HG02840 (cell line): Measurements from ENCODE around the gene OSMR.

ENCODE experiments used
- ATAC-seq: cut with Tn5 transposase; IDR thresholded peaks from one replicate; pipeline ENCODE4 v1.9.1; 2021; ENCODE audit warnings: mild to moderate bottlenecking, moderate library complexity, moderate number of reproducible peaks; ENCODE audit not compliant: unreplicated experiment, low FRiP score

Gene OSMR

GRCh38 chr5:38845526-38846378, at the start of gene OSMR:
OSMR (plus strand) TSS chr5:38846012; CDS start chr5:38869045, 23,033 bp downstream.
- no peak for ATAC-seq

- no peak for ATAC-seq
Observed at GRCh38 chr5:38796742-38797108, 49.1 kb upstream of the OSMR start.

GRCh38 chr5:38797838-38798237, 48.0 kb upstream of the OSMR start:
- no peak for ATAC-seq

DNA sequence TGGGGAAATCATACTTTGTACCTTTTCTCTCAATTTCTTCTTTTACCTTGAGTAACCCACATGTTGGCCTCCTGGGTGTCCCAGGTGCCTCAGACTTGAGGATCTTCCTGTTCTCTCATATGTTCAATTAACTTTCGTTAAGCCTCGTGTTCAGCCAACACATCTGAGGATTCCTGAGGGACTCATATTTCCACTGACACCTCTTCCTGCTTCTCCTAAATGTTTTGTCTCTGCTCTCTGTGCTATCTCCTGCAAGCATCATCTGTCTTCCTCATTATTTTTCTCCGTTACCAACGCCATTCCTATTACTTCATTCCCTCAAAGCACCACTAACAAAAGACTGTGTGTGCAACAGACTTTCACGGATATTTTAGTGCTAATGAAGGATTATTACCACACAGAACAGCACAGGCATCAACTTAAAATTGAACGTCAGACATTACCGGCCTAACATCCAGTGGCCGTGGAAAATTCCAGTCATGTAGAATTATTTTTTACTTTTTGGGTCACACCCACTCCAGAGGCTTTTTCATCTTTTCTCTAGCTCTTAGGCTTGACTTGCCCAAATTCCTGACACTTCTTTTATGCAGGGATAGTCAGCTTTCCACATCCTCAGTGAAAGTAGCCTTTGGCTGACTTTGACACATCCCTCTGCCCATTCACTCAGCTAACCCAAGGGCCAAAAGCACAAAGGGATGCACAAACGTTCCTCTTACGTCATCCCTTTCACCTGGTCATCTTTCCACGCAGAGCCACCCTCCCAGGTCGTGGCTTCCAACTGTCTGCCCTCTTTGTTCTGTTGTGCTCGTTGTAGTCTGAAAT, 46.0 kb upstream of the OSMR start:
- no peak for ATAC-seq

DNA sequence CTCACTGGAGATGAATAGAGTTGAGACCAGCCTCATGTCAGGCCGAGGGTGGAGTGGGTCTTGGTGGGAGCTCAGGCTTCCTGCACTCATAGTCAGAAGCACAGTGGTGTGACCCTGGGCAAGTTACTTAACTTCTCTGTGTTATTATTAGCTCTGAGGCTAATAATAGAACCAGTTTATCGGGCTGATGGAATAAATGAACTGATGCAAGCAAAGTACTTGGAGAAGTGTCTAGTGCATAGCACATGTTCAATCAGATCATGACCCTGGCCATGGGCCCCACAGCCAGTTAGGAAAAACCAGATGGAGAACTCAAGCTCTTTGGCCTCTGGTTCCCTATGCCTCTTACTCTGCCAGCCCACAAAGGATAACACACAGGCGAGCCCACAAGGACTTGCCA, 45.3 kb upstream of the OSMR start:
- ATAC-seq, result no peak

DNA sequence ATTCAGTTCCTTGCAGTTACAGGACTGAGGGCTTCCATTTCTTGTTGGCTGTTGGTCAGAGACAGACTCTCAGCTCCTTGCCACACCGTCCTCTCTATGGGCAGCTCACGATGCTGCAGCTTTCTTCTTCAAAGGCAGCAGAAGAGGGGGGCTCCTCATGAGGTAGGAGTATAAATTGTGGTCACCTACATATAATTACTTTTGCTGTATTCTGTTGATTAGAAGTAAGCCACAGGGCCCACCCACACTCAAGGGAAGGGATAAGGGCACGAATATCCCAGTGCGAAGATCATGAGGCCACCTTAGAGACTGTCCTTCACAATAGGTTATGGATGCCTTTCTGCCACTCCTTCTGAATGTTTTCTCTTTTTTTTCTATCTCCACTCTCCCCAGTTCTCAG, 43.7 kb upstream of the OSMR start:
- no peak for ATAC-seq

DNA sequence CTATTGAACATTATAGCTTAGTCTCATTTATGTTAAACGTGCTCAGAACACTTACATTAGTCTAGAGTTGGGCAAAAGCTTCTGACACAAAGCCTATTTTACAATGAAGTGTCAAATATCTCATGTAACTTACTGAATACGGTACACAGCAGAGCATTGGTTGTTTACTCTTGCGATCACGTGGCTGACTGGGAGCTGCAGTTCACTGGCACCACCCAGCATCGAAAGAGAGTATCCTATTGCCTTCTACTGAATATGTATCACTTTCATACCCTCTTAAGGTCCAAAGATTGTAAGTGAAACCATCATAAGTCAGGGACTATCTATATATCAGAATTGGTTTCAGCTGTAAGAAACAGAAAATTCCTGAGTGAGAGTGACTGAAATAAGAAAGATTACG, 42.6 kb upstream of the OSMR start:
- ATAC-seq, result no peak

DNA sequence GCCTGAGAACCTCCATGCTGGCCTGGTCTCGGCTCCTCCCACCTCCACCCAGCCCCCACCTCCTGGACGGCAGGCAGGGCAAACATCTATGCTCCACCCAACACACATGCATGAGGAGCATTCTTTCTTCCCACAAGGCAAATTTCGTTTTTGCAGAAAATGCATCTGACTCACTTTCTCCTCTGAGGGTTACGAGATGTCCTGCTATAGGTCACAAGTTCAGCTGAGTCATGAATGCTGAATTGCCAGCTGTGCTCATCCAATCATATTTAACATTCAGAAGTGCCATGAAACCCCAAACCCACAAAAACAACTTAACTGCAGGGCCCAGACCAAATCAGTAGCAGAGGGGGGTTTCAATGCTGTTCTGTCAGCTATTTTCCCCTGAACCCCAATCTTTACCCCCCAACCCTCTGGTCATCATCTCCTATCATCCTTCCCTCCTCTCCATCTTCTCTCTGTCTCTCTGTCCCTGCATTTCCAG, 39.0 kb upstream of the OSMR start:
- ATAC-seq, result no peak

DNA sequence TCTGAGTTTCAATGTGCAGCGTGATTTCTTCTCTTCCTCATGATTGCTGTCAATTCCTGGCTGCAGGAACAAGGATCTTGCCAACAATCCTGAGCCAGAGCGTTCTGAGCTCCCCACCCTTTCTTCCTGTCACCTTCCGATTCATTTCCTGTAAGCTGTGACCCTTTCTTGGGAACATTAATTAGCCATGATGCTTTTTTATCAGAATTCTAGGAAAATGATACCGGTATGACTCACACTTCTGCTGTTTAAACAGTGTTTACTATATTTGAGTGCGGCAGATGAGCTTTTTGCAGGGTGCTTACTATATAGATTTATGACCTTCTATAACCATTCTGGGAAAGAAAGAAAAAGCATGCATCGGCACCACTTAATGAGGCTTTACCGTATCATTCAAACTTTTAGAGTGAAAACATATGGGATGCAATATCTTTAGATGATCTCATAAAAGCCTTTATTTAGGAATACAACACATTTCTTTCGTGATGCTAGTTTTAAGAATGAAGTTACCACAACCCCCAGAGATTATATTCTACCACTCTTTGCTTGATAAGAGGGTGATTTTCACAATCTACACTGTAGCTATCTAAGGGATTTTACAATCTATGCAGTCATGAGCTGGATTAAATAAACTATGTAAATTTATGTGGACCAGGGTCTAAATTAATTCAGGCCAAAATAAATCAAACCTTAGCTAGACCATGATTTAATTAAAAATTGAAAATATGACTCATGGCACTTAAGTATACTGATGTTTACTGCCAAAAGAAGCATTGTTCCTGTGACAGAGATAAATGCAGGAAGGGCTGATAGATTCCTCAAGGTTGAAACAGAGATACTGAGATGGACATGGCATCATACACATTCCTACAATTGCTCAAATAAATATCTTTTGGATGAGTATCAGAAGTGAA, 38.0 kb upstream of the OSMR start:
- ATAC-seq, result no peak

DNA sequence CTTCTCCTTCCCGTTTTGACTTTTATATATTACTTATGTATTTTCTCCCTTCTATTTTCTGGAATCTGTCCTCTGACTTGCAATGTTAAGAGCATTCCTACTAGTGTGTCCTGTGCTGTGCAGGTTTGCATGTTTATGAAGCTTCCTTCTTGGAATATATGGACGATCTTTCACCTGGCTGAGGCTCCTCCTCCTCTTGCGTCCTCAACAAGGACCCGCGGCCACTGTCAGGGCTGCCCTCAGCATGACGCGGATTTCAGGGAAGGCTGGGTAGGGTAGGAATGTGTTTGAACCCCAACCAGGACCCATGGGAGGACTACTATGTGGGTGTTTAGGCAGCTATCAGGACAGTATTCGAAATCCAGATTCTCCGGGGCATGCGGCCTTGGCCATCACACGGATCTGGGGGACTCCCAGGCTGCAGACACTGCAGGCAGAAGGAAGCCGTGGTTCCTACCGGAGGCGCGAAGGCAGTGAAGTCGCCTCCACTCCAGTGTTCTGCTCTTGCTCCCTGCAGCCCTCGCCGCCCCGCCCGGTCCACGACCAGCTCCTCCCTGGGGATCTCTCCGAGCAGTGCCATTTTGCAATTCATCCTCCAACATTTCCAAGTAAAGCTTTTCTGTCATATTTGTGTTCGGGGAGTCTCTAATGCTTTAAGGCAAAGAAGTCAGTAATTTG, 37.0 kb upstream of the OSMR start:
- no peak for ATAC-seq

- ATAC-seq, result no peak
Observed at GRCh38 chr5:38809388-38810359, 36.1 kb upstream of the OSMR start.

- no peak for ATAC-seq
Observed at GRCh38 chr5:38814879-38815278, 30.9 kb upstream of the OSMR start.

GRCh38 chr5:38816083-38817030, 29.5 kb upstream of the OSMR start:
- ATAC-seq, result no peak

DNA sequence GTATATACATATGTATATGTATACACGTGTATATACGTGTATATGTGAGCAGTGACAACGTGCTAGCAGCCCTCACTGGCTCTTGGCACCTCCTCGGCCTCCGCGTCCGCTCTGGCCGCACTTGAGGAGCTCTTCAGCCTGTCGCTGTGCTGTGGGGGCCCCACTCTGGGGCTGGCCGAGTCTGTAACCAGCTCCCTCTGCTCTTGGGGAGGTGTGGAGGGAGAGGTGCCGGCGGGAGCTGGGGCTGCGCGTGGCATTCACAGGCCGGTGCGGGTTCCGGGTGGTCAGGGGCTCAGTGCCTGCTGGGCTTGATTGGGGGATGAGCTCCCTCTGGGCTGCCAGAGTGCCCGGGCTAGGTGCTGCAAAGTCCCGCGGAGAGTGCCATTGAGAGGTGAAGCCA, 24.1 kb upstream of the OSMR start:
- no peak for ATAC-seq

DNA sequence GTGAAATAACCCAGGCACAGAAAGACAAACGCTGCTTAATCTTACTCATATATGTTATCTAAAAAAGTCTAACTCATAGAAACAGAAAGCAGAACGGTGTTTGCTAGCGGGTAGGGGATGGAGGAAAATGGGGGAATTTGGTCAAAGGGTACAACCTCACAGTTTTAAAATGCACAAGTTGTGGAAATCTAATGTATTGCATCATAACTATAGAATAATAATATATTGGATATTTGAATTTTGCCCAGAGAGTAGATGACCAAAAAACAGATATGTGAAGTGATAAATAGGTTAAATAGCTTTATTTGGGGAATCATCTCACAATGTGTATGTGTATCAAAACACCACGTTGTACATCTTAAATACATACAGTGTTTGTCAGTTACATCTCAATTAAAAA, 22.3 kb upstream of the OSMR start:
- no peak for ATAC-seq

DNA sequence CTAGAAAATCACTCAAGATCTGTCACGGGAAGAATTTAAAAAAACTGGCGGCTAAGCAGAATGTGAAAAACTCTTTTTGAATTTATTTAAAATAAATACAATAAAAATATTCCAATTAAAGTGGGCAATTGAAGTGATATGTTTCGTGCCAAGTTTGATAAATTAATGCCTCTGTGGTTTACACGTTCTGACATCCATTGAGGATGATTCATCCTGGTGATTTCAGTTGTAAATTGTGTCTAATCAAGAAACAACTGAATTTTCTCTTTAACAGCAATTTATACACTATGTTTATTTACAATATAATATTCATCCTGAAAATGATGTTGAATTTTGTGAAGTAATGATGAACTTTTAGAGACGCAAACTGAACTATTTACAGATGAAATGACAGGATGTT, 21.0 kb upstream of the OSMR start:
- ATAC-seq, result no peak

GRCh38 chr5:38825494-38825893, 20.3 kb upstream of the OSMR start:
- ATAC-seq, result no peak

GRCh38 chr5:38827525-38827924, 18.3 kb upstream of the OSMR start:
- no peak for ATAC-seq
